K562 (cell line): ENCODE results near the gene EMP2. TPM values are rescaled to one million over a fixed set of nuclear protein-coding genes. Genes with fewer than 3 reads are reported as not detected.

ENCODE experiments used
- ATAC-seq: fragments of 200-7000 bp; cut with Tn5 transposase; 3 replicates; pipeline ENCODE4 v1.9.1; 2020; ENCODE audit warnings: moderate library complexity
- BruUV-seq: library from RNA; stranded (reverse); fragments of 400-500 nt; replicated peaks from 2 replicates; lab custom pipeline; 2021; lab: Mats Ljungman, UMichigan
- CTCF ChIA-PET: fragments of 300-600 bp; formaldehyde crosslinking; extraction: SDS; loops from one replicate; lab custom pipeline; 2021; ENCODE audit warnings: low intra/inter-chr PET ratio; lab: Yijun Ruan, JAX
- POLR2A ChIA-PET: fragments of 300-600, 350-650 bp; sonication (Branson Sonifier 250); formaldehyde crosslinking; extraction: SDS; loops from one replicate; lab custom pipeline; 2021; ENCODE audit warnings: antibody characterized with exemption, inconsistent platforms; lab: Yijun Ruan, JAX
- DNase-seq, 4 experiments: peaks; one replicate each; pipeline versions ENCODE4 v3.0.0 to v3.0.0-alpha.2; 2011 to 2018; ENCODE audit warnings: low spot score in 3 of 4, mixed read lengths in 3 of 4; ENCODE audit errors: extremely low read depth in 1 of 4
- FAIRE-seq: peaks from 2 replicates; lab custom pipeline; 2011; peaks lifted over from hg19 to GRCh38; lab: Jason Lieb, UNC
- H2AFZ ChIP-seq: 2 replicates; pipeline ENCODE4 v1.6.0; 2011; ENCODE audit warnings: low read depth, low read length, control low read depth, inconsistent platforms
- H3K27ac ChIP-seq: fragments of 200-600 bp; 3 replicates; pipeline ENCODE4 v1.8.0; 2011; ENCODE audit warnings: low read depth, mild to moderate bottlenecking, control low read depth, inconsistent platforms, low read length, moderate library complexity, mixed read lengths; ENCODE audit errors: extremely low read depth
- H3K27me3 ChIP-seq, 2 experiments: fragments of 300-600 bp in 1 of 2; 2 replicates in 1 of 2; 3 replicates in 1 of 2; pipeline versions ENCODE4 v1.6.0 to v1.8.0; 2011; ENCODE audit warnings: inconsistent platforms in 2 of 2, low read length in 2 of 2, mild to moderate bottlenecking in 1 of 2, mixed read lengths in 1 of 2, moderate library complexity in 1 of 2; ENCODE audit not compliant: control insufficient read depth in 2 of 2, insufficient read depth in 2 of 2
- H3K36me3 ChIP-seq: fragments of 300-600 bp; 3 replicates; pipeline ENCODE4 v1.8.0; 2011; ENCODE audit warnings: mild to moderate bottlenecking, low read length, inconsistent platforms; ENCODE audit not compliant: control insufficient read depth, insufficient read depth
- H3K4me1 ChIP-seq, 2 experiments: fragments of 200-600 bp in 1 of 2; replicated peaks in 1 of 2; 2 replicates in 1 of 2; 3 replicates in 1 of 2; pipeline versions ENCODE4 v1.5.1 to v1.8.0; 2011; ENCODE audit warnings: inconsistent platforms in 2 of 2, low read length in 2 of 2, mild to moderate bottlenecking in 1 of 2, mixed read lengths in 1 of 2, moderate library complexity in 1 of 2; ENCODE audit not compliant: control insufficient read depth in 2 of 2, insufficient read depth in 2 of 2
- H3K4me2 ChIP-seq: 2 replicates; pipeline ENCODE4 v1.6.1; 2011; ENCODE audit warnings: low read length, control low read depth, inconsistent platforms, mixed read lengths; ENCODE audit not compliant: insufficient read depth
- H3K4me3 ChIP-seq: fragments of 200-600 bp; sonication (generic), shearing (Covaris generic); 2 replicates; pipeline ENCODE4 v1.5.1; 2016; ENCODE audit warnings: control low read depth, inconsistent platforms
- H3K79me2 ChIP-seq: fragments of 200-600 bp; 3 replicates; pipeline ENCODE4 v1.8.0; 2011; ENCODE audit warnings: low read length, inconsistent platforms; ENCODE audit not compliant: control insufficient read depth, insufficient read depth
- H3K9ac ChIP-seq, 2 experiments: 2 replicates each; pipeline versions ENCODE4 v1.6.0 to v1.6.1; 2011; ENCODE audit warnings: low read depth in 2 of 2, low read length in 2 of 2, control low read depth in 1 of 2, inconsistent platforms in 1 of 2, mild to moderate bottlenecking in 1 of 2, mixed read lengths in 1 of 2; ENCODE audit not compliant: insufficient read depth in 1 of 2
- H3K9me1 ChIP-seq: one replicate; pipeline ENCODE4 v1.6.0; 2011; ENCODE audit warnings: inconsistent platforms, mild to moderate bottlenecking, low read length, moderate library complexity; ENCODE audit not compliant: control insufficient read depth, insufficient read depth
- H3K9me3 ChIP-seq: replicated peaks from 2 replicates; pipeline ENCODE4 v1.5.1; 2011; ENCODE audit warnings: low read depth, low read length, inconsistent platforms; ENCODE audit not compliant: control insufficient read depth, insufficient read depth
- H4K20me1 ChIP-seq: replicated peaks from 2 replicates; pipeline ENCODE4 v1.6.1; 2011; ENCODE audit warnings: low read length, inconsistent platforms, mixed read lengths; ENCODE audit not compliant: control insufficient read depth, insufficient read depth
- CBFA2T3 ChIP-seq: fragments of 450-650 bp; IDR thresholded peaks from 2 replicates; pipeline ENCODE4 v1.6.1; 2017
- ETS2 ChIP-seq: IDR thresholded peaks from 2 replicates; pipeline ENCODE4 v1.6.1; 2016; ENCODE audit warnings: borderline replicate concordance, missing genetic modification characterization, mild to moderate bottlenecking, moderate library complexity, missing compliant biosample characterization; ENCODE audit not compliant: poor library complexity, severe bottlenecking
- HNRNPH1 ChIP-seq: fragments of 200-400 bp; formaldehyde crosslinking; optimal IDR thresholded peaks from 2 replicates; pipeline ENCODE3; 2017; ENCODE audit warnings: low read depth, mild to moderate bottlenecking, low read length, moderate library complexity
- JUNB ChIP-seq: fragments of 450-650 bp; formaldehyde crosslinking; conservative IDR thresholded peaks from 2 replicates; pipeline ENCODE4 v1.4.0; 2020; ENCODE audit warnings: mild to moderate bottlenecking
- LEF1 ChIP-seq: fragments of 450-650 bp; IDR thresholded peaks from 2 replicates; pipeline ENCODE4 v1.6.1; 2016; ENCODE audit warnings: mild to moderate bottlenecking
- TSC22D4 ChIP-seq: fragments of 450-650 bp; IDR thresholded peaks from 2 replicates; pipeline ENCODE4 v1.6.1; 2016; ENCODE audit warnings: missing genetic modification characterization, missing biosample characterization, control low read depth
- ZNF121 ChIP-seq: sonication (generic); formaldehyde crosslinking; conservative IDR thresholded peaks from 2 replicates; pipeline ENCODE4 v1.8.0; 2022; ENCODE audit warnings: missing genetic modification reagents
- ZNF507 ChIP-seq: conservative IDR thresholded peaks from 2 replicates; pipeline ENCODE4 v1.6.1; 2017; ENCODE audit warnings: missing genetic modification characterization, missing compliant biosample characterization
- WGBS: fragments of 100-300 bp; shearing (Covaris generic); methylation state at CpG from one replicate; pipeline ENCODE4 v1.1.6; 2016; ENCODE audit warnings: low coverage, mixed read lengths; ENCODE audit not compliant: insufficient coverage; ENCODE audit errors: missing lambda C conversion rate; 5-methylcytosine and 5-hydroxymethylcytosine counted together
- in situ Hi-C: fragments of 300-500 bp; cut with MboI; formaldehyde crosslinking; loops from 4 replicates; pipeline ENCODE4 v1.15.0; 2018; ENCODE audit warnings: inconsistent platforms, mixed read lengths
- intact Hi-C: fragments of 100-400 bp; cut with micrococcal nuclease; formaldehyde crosslinking; loops from 2 replicates; pipeline ENCODE4 v1.14.2; 2022
- polyA plus RNA-seq, 8 experiments: library from polyadenylated mRNA; depleted of rRNA in 4 of 8; stranded (reverse) in 5 of 8; unstranded in 3 of 8; fragments of >200 nt; fragmentation: Nextera tagmentation in 2 of 8; fragmentation: Illumina TruSeq in 1 of 8; extraction: Ambion mirVana in 2 of 8; extraction: Trizol in 1 of 8; gene quantifications; 2 replicates each; pipeline versions ENCODE4 v1.2.1 to v1.2.3, GENCODE V29; 2011 to 2014; ENCODE audit warnings: inconsistent platforms in 1 of 8, missing spikeins in 1 of 8
- total RNA-seq, 7 experiments: library from RNA; depleted of rRNA in 6 of 7; stranded (reverse); fragments of >200 nt in 6 of 7; fragmentation: Illumina TruSeq in 2 of 7; extraction: Trizol in 2 of 7; gene quantifications; 2 replicates each; pipeline versions ENCODE4 v1.2.1 to v1.2.3, GENCODE V29; 2011 to 2021; ENCODE audit warnings: low replicate concordance in 1 of 7
- TF ChIP-seq, protein P1 (sequence below): sonication (generic); formaldehyde crosslinking; IDR thresholded peaks from 2 replicates; pipeline ENCODE4 v1.8.0; 2022; ENCODE audit warnings: mild to moderate bottlenecking, missing genetic modification reagents
- TF ChIP-seq, protein P2 (sequence below): fragments of 450-650 bp; formaldehyde crosslinking; IDR thresholded peaks from 2 replicates; pipeline ENCODE4 v1.4.0; 2022; ENCODE audit warnings: missing genetic modification characterization

EMP2 gene
- total and polyA plus RNA-seq, 9 of the 15 experiments (the other 6 are each of a cell fraction or from before 2014, with no cell fraction given): 0.73 to 6.2 (median 3.1) TPM

DNA sequence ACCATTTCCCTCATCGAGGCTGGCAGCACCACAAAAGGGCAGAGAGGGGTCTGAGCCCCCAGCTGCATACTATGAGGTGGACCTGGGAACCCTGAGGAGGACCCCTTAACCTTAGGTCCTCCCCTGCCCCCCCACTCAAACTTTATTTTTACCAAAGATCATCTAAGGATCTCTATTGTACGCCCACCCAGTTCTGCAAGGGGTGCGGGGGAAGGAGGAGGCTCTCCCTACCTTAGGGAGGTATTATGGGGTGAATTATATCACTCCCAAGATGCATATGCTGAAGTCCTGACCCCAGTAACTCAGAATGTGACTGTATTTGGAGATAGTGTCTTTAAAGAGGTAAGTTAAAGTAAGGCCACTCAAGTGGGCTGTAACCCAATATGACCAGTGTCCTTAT lies 26.8 kb upstream of the EMP2 start:
- FAIRE-seq (no peak), ATAC-seq (no peak), DNase-seq (no peak)
- no TSS peak for BruUV-seq
- no peak overlapping the region for H3K4me2 ChIP-seq
- H3K9me1 ChIP-seq: no peaks in the 10 kb centered on the region
- ChIA-PET CTCF (no interaction called here), POLR2A (interaction anchor here (0.9 to 1.4 kb wide), 2 partner anchors 9 to 11 kb away, joined by 4 read pairs; no protein-coding TSS in a partner anchor)
- H3K27ac ChIP-seq: no peak overlapping the region
- 0% methylated on average over 3 of the region's 3 CpGs for whole genome bisulfite sequencing
- no peak overlapping the region for H3K4me3 ChIP-seq
- TF ChIP-seq HNRNPH1 (no peak), ZNF121 (CRISPR knock-in tag) (no peak), CBFA2T3 (no peak), ETS2 (no peak), ZNF507 (no peak), TSC22D4 (tag) (no peak), JUNB (CRISPR knock-in tag) (no peak), LEF1 (no peak)
- TF ChIP-seq, protein P1, sequence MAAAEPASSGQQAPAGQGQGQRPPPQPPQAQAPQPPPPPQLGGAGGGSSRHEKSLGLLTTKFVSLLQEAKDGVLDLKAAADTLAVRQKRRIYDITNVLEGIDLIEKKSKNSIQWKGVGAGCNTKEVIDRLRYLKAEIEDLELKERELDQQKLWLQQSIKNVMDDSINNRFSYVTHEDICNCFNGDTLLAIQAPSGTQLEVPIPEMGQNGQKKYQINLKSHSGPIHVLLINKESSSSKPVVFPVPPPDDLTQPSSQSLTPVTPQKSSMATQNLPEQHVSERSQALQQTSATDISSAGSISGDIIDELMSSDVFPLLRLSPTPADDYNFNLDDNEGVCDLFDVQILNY (CRISPR knock-in tag): no peak
- TF ChIP-seq, protein P2, sequence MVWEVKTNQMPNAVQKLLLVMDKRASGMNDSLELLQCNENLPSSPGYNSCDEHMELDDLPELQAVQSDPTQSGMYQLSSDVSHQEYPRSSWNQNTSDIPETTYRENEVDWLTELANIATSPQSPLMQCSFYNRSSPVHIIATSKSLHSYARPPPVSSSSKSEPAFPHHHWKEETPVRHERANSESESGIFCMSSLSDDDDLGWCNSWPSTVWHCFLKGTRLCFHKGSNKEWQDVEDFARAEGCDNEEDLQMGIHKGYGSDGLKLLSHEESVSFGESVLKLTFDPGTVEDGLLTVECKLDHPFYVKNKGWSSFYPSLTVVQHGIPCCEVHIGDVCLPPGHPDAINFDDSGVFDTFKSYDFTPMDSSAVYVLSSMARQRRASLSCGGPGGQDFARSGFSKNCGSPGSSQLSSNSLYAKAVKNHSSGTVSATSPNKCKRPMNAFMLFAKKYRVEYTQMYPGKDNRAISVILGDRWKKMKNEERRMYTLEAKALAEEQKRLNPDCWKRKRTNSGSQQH: no peak
- H3K79me2 ChIP-seq: no peaks in the 10 kb centered on the region
- H3K36me3 ChIP-seq: no peaks in the 10 kb centered on the region
- H3K9ac ChIP-seq: no peak overlapping the region
- H3K9me3 ChIP-seq: no peaks in the 10 kb centered on the region
- H2AFZ ChIP-seq: no peak overlapping the region
- peaks cover 26 to 56% of the 10 kb centered on the region in 2 experiments for H3K27me3 ChIP-seq
- peaks cover 5% of the 10 kb centered on the region; the same call in 1 of the 2 replicates for H4K20me1 ChIP-seq
- H3K4me1 ChIP-seq: no peaks in the 10 kb centered on the region; a peak in 1 of 5 replicates
- intact Hi-C loops (no loop called here), in situ Hi-C loops (no loop called here)
